Cortex of kidney (tissue), 1 donor: ENCODE data around the gene UROC1.

Experiments
- DNase-seq: peaks from one replicate; lab custom pipeline; 2025; lab: John Stamatoyannopoulos, UW

The UROC1 gene

DNA sequence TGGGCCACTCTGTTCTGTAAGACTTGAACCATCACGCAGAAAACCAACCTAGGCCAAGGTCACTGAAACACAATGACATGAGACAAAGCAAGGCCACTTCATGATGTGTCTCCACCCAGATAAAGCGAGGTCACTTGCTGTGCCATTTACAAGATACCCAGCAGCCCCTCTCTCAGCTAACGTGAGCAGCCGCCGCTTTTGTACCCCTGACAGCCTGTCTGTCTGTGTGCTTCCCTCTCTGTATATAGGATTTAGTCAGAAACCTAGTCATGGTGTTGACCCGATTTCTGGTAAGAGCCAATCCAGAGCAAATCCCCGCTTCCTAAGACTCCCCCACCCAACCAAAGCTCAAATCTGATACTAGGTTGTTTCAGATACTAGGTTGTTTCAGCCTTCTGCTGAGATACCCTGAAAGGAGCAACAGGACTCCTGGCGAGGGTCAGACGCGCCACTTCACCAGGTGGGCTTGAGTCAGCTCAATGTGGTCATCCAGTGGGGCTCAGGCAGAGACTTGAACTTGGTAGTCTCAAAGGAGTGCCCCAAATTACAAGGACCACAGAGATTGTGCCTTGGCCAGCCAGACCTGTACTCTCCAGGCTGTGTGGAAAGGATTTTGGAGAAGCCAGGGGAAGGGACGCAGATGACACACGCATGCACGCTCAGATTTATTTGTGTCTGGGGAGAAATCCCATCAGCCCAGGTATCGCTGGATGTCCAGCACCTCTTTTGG lies 38.8 kb downstream of the UROC1 start:
- DNase-seq: no peak

DNA sequence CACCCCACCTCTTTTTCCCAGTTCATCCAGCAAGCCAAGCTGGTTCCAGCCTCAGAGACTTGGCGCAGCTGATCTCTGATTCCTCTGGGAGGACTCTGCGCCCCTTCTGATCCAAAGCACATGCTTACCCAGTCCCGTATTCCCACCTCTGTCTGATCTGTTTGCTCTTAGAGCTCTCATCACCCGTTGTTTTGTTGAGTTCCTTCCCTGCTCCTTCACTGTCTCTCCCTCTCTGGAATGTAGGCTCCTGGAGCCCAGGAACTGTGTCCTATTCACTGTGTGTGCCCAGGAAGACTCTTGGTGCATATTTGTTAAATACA lies 40.6 kb downstream of the UROC1 start:
- DNase-seq: no peak

DNA sequence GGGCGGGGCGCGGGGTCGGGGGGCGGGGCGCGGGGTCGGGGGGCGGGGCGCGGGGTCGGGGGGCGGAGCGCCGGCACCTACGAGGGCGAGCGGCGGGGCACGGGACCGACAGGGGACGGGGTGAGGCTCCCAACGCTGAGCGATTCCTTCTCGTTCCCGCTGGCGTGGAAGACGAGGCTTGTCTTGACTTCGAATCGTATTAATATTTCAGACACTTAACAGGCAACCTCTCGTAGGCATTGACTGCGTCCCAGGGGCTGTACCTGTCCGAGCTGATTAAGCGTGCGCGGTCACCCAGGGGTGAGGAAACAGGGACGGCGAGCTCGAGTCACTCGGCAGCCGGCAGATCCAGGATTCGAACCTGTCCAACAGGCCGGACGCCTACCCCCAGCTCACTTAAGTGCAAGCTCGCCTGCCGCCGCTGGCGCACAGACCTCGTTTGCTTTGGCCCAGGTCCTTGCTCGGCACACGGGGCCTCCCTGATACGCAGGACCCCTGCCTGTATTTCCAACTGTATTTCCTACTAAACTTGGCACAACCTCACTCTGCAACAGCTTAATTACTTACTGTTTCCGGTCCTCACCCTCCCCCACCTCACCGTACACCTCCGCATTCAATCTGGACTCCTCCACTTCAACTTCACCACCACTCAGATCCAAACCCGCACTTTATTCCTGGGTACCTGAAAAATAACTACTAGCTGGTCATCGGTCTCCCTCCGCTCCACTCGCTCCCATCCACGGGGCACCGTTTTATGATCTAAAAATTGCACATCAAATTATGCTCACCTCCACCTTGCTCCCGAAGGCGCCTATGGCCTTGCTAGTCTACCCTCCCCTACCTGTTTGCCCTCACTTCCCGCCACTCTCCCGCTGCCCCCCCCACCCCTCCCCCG lies 41.2 kb downstream of the UROC1 start:
- no peak for DNase-seq

DNA sequence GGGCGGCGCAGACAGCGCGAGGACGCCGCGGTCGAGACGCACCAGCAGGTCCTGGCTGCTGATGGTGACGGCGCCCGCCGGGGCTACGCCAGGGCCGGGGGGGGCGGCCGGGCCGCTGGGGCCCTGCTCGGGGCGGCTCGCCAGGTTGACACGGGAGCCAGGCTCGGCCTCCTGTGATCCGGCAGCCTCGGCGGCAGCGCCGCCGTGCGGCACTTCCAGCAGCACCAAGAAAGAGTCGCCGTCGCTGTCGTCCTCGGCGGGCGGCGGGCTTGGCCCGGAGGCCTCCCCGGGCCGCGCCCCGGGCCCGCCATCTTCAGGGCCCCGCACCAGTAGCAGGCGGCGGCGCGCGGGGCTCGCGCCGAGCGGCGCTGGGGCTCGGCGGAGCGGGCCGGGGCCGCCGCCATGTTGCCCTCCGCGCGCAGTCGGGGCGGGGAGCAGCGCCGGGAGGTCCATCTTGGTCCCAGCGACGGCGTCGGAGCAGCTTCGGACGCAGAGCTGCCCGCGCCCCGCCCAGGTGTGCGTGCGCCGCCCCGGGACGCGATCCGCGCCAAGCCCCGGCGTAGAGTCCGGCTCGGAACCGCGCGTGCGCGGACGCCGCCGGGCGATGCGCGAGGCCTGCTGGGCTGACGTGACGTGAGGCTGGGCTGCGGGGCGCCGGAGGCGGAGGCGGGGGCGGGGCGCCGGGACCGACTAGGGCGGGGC lies 42.0 kb downstream of the UROC1 start, which contains the start of gene ZXDC:
Gene ZXDC (minus strand): TSS at position 479 of the 702 bp plus-strand sequence. CDS start 26 bp downstream, at position 453.
- DNase-seq: peak; percentile 91

DNA sequence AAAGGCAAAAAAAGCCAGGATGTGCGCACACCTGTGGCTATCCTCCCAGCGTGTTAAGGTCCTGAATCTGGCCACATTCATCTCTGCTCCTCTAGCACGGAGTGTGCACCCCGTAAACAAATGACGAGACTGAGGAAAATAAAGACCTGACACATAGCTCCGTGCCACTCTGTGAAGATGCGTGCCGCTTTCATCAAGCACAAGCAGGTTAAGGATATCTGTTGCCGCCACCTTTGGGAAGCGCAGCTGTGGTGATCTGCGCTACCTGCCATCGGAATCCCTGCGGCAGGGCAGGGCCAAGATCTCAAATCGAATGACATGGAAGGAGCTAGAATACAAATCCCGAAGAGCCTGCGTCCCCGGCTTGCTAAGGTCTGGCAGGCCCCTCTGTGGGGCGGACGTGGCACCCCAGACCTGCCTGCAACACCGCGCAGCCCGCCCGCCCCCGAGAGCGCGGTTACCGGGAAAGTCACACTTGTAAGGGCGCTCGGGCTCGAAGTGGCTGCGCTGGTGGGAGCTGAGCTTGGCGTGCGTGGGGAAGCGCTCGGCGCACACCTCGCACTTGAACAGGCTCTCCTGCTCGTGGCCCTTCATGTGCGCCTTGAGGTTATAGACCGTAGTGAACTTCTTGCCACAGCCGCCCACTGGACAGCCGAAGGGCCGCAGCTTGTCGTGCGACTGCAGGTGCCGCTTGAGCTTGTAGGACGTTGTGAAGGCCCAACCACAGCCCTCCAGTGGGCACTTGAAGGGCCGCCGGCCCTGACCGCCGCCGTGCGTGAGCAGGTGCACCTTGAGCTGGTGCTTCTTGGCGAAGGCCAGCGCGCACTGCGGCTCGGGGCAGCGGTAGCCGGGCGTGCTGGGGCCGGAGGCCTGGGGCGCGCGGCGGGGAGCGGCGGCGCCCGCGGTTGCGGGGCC lies 42.8 kb downstream of the UROC1 start:
- DNase-seq: no peak

DNA sequence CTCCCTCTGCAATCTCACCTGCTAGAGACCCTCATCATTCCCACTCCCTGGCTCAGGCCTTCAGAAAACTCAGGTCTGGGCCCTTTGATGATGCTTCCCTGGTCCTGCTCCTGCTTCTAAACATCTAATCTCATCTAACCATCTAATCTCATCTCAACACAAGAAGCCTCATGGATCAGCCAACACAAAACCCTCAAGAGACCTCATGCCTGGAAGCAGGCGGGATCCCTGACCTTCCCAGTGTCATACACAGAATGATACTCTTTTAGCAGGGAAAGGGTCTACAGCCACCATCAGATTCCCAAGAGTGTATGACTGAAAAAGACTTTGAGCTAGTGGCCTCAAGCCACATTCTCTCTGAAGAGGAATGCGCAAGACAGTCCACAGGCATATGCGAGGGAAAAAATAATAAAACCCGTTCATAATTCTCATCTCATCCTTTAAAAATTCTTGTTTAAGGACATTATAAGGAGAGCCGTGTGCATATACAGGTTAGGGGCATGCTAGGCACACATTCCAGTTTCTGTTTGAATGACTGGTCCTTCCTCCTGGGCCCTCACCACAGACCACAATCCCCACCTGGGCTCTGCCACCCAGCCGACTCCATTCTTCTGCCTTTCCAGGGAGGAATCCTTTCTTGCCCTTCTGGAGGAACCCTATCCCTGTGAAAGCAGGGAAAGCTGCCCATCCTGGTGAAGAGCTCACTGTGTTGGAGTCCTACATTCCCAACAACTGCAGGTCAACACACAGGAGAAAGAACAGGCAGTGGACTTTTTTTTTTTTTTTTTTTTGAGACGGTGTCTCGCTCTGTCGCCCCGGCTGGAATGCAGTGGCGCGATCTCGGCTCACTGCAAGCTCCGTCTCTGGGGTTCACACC lies 44.0 kb downstream of the UROC1 start:
- no peak for DNase-seq

DNA sequence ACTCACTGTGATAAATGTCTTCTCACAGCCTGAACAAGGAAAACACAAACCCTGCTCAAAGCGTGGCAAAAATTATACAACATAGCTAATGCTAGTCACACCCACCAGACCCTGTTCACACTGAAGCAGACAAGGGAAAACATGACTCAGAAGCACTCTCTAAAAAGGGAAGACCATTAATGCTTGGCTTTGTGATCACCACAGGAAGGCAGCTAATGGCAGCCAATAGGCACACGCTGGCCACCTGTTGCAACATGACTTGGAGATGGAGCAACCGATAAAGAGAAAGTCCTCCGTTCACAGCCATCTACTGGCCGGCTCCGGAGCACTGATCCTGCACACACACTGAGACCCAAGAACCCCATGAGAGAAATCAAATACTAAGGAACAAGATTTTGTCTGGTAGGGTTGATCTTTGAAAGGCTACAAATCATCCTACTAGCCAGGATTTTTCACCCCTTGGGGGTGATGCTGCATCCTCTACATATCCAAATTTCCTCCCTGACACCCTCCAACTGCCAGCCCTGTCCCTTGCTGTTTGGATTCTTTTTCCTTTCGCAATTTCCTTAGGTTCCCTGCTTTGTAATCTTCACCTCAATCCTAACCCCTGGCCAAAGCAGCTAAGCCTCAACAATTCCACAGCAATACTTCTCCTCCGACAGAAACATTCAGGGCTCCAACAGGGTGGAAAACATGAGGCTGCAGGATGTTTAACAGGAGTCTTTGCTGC lies 45.1 kb downstream of the UROC1 start:
- no peak for DNase-seq

DNA sequence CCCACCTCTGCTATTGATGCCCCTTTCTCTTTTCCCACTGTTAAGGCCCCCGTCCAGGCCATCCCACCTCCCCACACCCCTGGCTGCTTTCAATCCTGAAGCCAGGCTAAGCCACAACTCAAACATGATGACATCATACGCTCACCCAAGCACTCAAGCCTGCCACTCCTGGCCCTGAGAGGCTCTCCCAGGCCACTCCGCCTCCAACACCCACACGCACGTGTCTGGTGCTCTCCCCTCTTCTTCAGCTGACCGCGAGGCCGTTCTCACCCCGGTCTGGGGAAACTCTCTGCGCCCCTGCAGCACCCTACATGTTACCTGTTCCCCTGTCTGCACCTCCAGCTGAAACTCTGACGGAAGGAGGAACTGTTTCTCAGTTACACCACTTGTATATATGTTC lies 48.1 kb downstream of the UROC1 start:
- DNase-seq: no peak

DNA sequence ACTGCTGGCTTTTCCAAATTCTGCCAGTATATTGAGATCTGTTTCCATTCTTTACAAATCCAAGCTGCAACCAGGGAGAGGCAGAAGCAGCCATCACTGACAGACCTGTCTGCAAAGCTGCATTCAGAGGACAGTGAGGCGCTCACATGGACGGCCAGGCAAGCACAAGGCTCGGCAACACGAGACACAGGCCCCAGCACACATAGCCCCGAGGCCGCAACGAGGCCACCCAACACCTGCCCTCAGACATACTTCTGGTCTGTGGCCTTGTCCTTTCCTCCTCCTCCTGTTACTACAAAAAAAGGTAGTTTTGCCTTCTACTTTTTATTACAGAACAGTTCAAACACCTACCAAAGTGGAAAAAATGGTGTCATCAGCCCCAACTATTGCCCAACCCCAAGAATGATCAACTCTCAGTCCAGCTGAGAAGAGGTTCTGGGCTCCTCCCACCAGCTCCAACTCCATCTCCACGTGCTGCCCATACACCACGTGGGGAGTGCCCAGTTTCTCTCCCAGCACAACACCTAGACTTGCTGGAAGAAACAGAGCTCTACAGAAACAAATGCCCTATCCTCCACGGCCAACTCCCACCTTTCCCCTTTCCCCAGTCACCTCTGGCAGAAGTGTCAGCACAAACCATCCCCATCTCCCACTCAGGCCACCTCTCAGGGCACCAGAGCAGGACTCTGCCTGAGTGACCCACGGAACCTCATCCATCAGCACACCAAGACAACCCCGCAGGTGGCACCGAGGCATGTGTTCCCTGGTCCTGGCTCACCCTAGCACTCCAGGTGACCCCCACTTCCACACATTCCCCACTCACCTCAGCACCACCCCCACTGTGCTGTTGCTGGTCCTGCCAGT lies 49.3 kb downstream of the UROC1 start:
- no peak for DNase-seq

DNA sequence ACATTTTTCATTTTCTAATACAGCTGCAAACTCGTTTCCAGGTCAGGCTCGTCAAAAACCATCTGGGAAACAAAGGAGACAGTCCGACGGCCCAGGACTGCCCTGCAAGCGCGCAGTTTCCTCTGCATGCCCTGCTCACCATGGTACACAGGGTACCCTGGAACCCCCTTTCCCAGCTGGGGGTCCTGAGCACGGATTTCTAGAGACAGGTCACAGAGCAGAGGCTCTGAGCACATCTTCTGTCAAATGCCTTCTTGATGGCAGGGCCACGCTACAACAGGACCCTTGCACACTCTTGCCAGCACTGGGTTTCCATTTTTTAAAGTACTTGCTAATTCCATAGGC lies 50.0 kb downstream of the UROC1 start:
- DNase-seq: no peak

DNA sequence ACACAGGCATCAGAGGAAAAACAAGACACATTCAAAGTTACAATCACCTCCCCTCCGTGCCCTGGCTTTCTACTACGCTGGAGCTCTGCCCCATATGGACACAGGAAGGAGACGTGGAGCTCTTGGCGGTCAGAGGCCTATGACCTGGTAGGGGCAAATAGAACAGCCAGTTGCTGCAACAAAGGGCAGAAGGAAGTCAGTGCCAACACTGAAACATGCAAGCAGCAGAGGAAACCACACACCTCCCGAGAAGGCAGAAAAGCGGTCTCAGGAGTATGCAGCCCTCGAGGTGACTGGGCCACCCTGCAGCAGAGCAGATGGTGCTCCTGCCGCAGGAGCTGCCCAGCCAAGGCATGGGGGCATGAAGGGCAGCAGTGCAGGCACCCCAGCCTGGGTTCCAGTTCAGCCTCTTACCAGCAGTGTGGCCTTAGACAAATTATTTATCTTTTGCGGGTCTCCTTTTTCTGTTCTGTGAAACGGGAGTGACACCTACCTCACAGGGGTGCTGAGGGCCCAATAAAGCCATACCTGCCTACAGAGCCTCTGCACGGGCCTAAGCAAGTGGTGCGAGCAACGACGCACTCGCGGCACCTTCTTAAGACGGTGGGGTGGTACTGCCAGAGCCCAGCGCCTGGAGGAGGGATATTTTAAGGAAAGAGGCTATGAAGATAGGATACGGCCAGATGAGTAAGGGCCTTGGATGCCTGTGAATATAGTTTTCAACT lies 50.5 kb downstream of the UROC1 start:
- no peak for DNase-seq

DNA sequence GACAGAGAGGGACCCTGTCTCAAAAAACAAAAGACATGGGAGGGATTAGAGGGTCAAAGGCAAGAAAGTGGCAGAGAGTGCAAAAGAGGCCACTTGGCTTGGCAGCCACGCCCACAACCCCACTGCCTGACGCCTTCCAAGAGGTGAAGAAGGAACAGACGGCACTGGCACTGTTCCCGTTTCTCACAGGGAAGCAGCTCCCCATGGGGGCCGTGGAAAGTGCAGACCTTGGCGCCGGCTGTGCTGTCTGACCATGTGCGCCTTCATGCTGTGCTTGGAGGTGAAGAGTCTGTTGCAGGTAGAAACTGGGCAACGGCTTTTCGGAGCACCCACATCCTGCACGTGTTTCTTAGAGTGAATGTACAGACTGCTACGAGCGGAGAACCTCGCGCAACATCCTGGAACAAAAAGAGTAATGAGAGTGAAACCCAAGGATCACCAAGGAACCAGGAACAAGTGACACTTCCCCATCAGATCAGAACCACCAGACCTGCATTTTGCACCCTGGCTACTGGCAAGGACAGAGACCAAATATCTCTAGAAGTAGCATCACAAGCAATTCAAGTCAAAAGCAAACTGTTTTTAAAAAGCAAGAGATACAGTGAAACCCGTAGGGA lies 51.5 kb downstream of the UROC1 start:
- no peak for DNase-seq

DNA sequence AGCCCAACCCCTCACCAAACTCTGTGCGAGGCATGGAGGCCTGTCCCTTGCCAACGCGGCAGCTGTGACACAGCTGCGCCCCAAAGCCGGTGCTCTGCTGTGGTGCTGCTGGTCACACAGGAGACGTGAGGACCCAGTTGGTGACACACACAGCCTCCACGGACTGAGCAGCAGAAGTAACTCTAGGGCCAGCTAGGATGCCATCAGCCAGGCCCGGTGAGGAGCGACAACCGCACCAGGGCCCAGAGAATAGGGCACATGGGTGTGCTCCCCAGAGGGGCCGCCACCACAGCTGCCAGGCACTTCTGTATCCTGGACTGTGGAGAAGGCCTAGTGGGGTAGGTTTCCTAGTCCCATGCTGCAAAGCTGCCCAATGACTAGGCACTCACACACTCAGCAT lies 52.6 kb downstream of the UROC1 start:
- no peak for DNase-seq

DNA sequence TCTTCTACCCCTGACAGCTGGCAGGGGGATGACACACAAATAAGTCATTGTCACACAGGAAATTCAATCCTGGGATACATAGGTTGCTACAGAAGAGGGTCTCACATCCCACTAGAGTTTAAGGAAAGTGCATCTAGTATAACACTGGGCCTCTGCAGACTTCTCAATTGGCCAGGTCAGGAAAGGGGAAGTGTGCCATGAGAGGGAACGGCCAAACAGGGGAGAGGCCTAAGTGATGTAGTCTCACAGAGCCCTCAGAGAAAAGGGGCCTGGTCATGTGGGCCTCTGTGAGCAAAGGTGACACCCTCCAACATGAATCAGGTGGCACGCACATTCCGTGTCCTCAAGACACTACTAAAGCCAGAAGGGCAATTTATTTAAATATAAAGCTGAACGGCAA lies 53.1 kb downstream of the UROC1 start:
- no peak for DNase-seq

DNA sequence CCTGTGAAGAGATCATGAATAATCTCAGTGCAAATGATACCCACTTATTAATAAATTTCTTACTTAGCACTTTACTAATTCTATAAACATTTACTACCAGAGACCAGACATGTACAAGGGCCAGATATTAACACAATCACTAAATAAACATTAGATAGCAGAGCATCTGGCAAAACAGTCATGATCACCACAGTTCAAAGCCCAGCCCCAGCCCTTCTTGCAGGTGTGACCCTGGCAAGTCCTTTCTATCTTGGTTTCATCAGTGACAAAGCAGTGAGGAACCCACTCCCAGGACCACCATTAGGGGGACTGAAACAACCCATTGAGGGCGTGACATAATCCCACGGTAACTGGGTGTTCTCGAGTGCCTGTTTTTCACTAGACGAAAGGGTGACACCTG lies 53.5 kb downstream of the UROC1 start:
- no peak for DNase-seq

DNA sequence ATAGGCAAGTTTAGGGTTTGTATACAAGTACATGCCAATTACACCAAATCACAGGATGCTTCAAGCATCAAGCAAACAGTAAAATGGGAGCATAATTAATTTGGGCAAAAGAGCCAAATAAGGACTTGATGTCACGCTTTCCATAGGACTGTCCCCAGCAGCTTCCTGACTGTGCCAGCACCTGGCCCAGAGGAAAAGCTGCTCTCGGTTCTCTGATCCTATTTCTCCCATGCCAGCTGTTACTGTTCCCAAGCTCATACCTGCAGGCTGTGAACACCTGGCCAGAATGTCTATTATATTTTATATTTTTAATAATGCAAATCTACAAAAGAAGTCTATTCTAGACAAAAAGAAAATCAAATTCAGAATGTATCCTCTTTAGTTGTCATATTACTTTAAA lies 54.1 kb downstream of the UROC1 start:
- DNase-seq: no peak

DNA sequence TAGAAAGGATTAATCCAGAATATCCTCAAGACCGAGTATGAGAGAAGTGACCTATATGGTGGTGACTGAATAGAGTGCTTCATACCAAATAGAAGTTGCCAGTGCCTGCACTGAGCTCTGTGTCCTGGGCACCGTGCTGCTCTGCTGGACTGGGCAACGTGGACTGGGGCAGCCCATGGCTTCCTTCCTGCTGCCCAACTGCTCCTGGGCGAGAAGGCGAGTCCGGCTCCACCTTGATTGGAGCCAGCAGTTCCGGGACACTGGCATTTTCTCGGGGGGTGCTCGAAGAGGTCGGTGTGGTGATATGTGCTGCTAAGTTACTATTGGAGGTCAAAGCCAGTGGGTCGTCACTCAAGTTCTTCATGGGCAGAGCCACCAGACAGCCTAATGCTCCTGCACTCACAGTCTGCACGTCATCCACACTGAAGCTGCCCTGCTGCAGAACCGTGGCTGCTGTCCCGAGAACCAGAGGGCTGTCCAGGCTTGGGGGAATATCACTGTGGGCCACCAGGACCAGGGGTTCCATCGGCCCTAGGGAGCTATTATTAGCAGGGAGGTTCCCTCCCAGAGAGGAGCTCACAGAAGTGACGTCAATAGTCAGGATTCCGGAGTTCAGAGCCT lies 56.0 kb downstream of the UROC1 start:
- no peak for DNase-seq

DNA sequence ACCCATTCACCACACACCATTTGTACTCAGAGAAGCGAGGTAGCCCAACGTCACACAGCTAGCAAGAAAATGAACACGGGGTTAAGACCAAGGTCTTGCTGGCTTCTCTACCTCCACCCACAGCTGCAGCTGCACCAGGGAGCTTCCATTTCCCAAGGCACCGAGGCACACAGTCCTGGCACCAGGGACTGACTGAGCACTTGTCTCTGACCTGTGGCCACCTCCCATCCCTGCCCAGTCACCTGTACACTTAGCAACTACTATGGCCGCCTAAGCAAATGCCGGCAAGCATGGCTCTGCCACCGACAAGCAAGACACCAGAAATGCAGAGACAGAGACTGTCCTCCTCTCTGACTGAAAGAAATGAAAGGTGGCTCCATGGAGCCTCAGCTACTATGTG lies 57.2 kb downstream of the UROC1 start:
- no peak for DNase-seq
